Activated T-cell treated with anti-CD3 and anti-CD28 coated beads, Interleukin-2, amount 50 U/mL, for 24 hours (primary cell): ENCODE measurements around the gene MTF1.

Experiments used
- DNase-seq: peaks from one replicate; pipeline ENCODE4 v3.0.0-alpha.2; 2020
- H3K27ac Mint-ChIP-seq: 2 replicates; pipeline ENCODE4 v1.8.0; 2020; ENCODE audit warnings: mild to moderate bottlenecking, mixed read lengths
- H3K27me3 Mint-ChIP-seq: 2 replicates; pipeline ENCODE4 v1.8.0; 2020; ENCODE audit warnings: mixed read lengths
- H3K36me3 Mint-ChIP-seq: 2 replicates; pipeline ENCODE4 v1.8.0; 2020; ENCODE audit warnings: low read depth, mixed read lengths
- H3K4me1 Mint-ChIP-seq: 2 replicates; pipeline ENCODE4 v1.8.0; 2020; ENCODE audit warnings: low read depth, mixed read lengths
- H3K4me3 Mint-ChIP-seq: 2 replicates; pipeline ENCODE4 v1.8.0; 2020; ENCODE audit warnings: mild to moderate bottlenecking, moderate library complexity, mixed read lengths
- H3K9me3 Mint-ChIP-seq: 2 replicates; pipeline ENCODE4 v1.8.0; 2020; ENCODE audit warnings: mixed read lengths

MTF1 gene

DNA sequence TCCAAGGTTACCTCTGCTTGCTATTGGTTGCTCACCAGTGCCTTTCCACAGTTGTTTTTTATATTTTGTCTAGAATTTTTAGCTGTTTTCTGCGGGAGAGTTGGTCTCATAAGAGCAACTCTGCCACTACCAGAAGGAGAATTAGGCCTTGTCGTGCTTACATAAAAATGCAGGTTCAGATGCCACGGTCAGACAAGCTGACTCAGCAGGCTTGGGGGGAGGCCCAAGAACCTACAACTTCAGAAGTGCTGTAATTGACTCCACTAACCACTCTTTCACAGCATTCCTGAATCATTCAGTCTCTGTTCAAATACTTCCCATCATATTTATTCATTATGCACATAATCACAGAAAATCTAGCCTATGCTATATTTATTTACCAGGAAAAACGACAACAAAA, 28.3 kb downstream of the MTF1 start:
- no peak overlapping the region for H3K27ac Mint-ChIP-seq
- DNase-seq, result no peak
- no peaks in the 10 kb centered on the region for H3K9me3 Mint-ChIP-seq
- H3K36me3 Mint-ChIP-seq, result peaks cover 82% of the 10 kb centered on the region
- no peak overlapping the region for H3K4me3 Mint-ChIP-seq
- H3K27me3 Mint-ChIP-seq, result no peaks in the 10 kb centered on the region
- peaks cover 5% of the 10 kb centered on the region for H3K4me1 Mint-ChIP-seq

- Mint-ChIP-seq H3K36me3 (peaks cover 80% of the 10 kb centered on the region), H3K27ac (no peak overlapping the region), H3K9me3 (no peaks in the 10 kb centered on the region), H3K27me3 (no peaks in the 10 kb centered on the region), H3K4me3 (no peak overlapping the region), H3K4me1 (peaks cover 23% of the 10 kb centered on the region)
- DNase-seq, result no peak
These were observed 30.9 kb downstream of the MTF1 start for GRCh38 chr1:37828410-37829074.

- no peak for DNase-seq
- Mint-ChIP-seq H3K9me3 (no peaks in the 10 kb centered on the region), H3K4me1 (peaks cover 38% of the 10 kb centered on the region), H3K27me3 (no peaks in the 10 kb centered on the region), H3K27ac (peak overlapping the region; percentile 86), H3K4me3 (no peak overlapping the region), H3K36me3 (peaks cover 83% of the 10 kb centered on the region)
These were observed 33.9 kb downstream of the MTF1 start for GRCh38 chr1:37825506-37825905.

- Mint-ChIP-seq H3K27ac (peak overlapping the region; percentile 50), H3K27me3 (no peaks in the 10 kb centered on the region), H3K4me1 (peaks cover 38% of the 10 kb centered on the region), H3K36me3 (peaks cover 84% of the 10 kb centered on the region), H3K9me3 (no peaks in the 10 kb centered on the region), H3K4me3 (no peak overlapping the region)
- no peak for DNase-seq
These were observed 35.4 kb downstream of the MTF1 start for GRCh38 chr1:37824001-37824400.

DNA sequence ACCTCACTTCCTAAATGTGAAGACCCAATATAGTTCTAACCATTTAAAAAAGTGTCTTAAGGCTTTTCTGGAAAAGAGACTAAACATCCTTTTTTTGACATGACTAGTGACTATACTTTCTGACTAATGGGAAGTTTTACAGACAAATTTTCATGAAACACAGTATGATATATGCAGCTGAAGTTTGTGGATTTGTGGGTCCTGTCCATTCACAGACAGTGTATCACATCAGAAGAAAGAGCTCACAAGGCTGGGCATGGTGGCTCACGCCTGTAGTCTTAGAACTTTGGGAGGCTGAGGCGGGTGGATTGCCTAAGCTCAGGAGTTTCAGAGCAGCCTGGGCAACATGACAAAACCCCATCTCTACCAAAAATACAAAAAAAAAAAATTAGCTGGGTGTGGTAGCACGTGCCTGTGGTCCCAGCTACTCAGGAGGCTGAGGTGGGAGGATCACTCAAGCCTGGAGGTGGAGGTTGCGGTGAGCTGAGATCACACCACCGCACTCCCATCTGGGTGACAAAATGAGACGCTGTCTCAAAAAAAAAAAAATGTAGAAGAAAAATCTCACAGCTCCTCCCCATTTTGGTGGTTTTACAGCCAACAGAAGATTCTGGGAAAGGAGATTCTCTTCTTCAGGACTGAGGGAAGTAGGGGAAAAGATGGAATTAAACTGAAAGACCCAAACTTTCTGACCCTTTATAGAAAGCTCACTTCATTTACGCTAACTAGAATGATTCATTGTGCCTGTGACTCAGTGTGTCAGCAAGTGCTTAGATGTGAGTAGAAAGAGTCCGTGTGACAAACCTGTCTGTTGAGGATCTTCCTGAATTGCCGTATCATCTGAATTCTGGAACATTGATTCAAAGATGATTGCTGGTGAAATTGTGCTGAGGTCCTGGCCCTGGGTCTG, 36.2 kb downstream of the MTF1 start:
- Mint-ChIP-seq H3K36me3 (peaks cover 86% of the 10 kb centered on the region), H3K4me3 (peak overlapping the region; percentile 30), H3K27ac (peak overlapping the region; percentile 88), H3K4me1 (peaks cover 38% of the 10 kb centered on the region), H3K9me3 (no peaks in the 10 kb centered on the region), H3K27me3 (no peaks in the 10 kb centered on the region)
- no peak for DNase-seq

- no peak for DNase-seq
- Mint-ChIP-seq H3K4me3 (no peak overlapping the region), H3K27me3 (no peaks in the 10 kb centered on the region), H3K36me3 (peaks cover 89% of the 10 kb centered on the region), H3K27ac (peak overlapping the region; percentile 72), H3K9me3 (no peaks in the 10 kb centered on the region), H3K4me1 (peaks cover 34% of the 10 kb centered on the region)
These were observed 37.9 kb downstream of the MTF1 start for GRCh38 chr1:37821481-37821880.

- Mint-ChIP-seq H3K36me3 (peaks cover 89% of the 10 kb centered on the region), H3K27ac (peak overlapping the region; percentile 78)
These were observed 41.9 kb downstream of the MTF1 start for GRCh38 chr1:37817481-37817880.

DNA sequence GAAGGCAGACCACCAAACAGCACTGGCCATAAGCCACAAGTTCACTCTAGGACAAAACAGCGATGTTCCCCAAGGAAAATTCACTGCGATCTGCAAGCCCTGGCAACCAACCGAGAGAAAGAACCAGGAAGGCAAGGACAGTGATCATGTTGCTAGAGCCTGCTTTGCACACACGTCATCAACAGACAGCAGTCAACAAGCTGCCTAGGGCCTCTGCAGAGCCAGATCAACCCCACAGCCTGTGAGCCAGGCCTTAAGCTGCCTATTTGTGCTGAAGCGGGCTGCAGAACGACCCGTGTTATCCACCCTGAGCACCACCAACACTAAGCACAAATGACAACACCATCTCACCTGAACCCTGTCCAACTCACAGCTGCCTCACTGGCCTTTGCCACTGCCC, 45.1 kb downstream of the MTF1 start:
- Mint-ChIP-seq H3K4me3 (no peak overlapping the region), H3K4me1 (peaks cover 22% of the 10 kb centered on the region), H3K36me3 (peaks cover 89% of the 10 kb centered on the region), H3K9me3 (no peaks in the 10 kb centered on the region), H3K27ac (no peak overlapping the region), H3K27me3 (no peaks in the 10 kb centered on the region)
- DNase-seq, result no peak

More at GRCh38 chr1:37817481-37817880, 41.9 kb downstream of the MTF1 start:
- H3K4me3 Mint-ChIP-seq, result no peak overlapping the region
- no peaks in the 10 kb centered on the region for H3K27me3 Mint-ChIP-seq
- H3K9me3 Mint-ChIP-seq, result no peaks in the 10 kb centered on the region
- DNase-seq, result no peak
- peaks cover 8% of the 10 kb centered on the region for H3K4me1 Mint-ChIP-seq

DNA sequence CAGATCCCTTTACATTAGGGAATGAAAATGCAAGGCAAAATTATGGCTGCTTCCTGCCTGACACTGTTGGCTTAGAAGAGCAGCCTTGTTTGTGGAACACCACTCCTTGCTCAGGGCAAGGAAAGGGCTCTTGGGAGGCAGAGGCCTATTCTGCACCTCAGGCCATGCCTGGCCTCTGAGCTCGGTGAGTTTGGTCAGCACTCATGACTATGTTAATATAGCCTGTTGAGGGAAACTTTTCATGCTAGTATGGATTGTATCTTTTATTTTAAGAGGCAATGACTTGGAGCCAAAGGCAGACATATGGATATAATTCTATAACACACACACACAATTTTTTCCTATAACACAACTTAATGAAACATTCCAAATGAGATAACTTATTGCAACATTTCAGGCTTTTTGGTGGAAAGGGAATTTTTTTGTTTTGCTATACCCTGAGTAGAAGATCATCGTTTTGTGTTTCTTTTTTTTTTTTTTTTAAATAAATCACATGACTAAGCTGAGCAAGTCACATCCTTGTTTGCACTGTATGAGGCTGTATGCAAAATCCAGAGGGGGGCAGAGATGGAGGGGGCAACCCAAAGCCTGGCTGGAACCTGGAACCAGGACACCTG, 45.8 kb downstream of the MTF1 start:
- DNase-seq, result no peak
- Mint-ChIP-seq H3K4me1 (peaks cover 28% of the 10 kb centered on the region), H3K36me3 (peaks cover 89% of the 10 kb centered on the region), H3K27ac (no peak overlapping the region), H3K27me3 (no peaks in the 10 kb centered on the region), H3K4me3 (no peak overlapping the region), H3K9me3 (no peaks in the 10 kb centered on the region)

- H3K4me3 Mint-ChIP-seq, result no peak overlapping the region
- H3K36me3 Mint-ChIP-seq, result peaks cover 83% of the 10 kb centered on the region
- H3K27me3 Mint-ChIP-seq, result no peaks in the 10 kb centered on the region
- peaks cover 36% of the 10 kb centered on the region for H3K4me1 Mint-ChIP-seq
- H3K27ac Mint-ChIP-seq, result peak overlapping the region; percentile 31
- no peaks in the 10 kb centered on the region for H3K9me3 Mint-ChIP-seq
- DNase-seq, result peak; percentile 71
These were observed 48.3 kb downstream of the MTF1 start for GRCh38 chr1:37811027-37811655.

- Mint-ChIP-seq H3K4me3 (peak overlapping the region; percentile 39), H3K27me3 (no peaks in the 10 kb centered on the region), H3K4me1 (peaks cover 46% of the 10 kb centered on the region), H3K36me3 (peaks cover 83% of the 10 kb centered on the region), H3K9me3 (no peaks in the 10 kb centered on the region), H3K27ac (peak overlapping the region; percentile 50)
- no peak for DNase-seq
These were observed 49.5 kb downstream of the MTF1 start for GRCh38 chr1:37809942-37810341.

DNA sequence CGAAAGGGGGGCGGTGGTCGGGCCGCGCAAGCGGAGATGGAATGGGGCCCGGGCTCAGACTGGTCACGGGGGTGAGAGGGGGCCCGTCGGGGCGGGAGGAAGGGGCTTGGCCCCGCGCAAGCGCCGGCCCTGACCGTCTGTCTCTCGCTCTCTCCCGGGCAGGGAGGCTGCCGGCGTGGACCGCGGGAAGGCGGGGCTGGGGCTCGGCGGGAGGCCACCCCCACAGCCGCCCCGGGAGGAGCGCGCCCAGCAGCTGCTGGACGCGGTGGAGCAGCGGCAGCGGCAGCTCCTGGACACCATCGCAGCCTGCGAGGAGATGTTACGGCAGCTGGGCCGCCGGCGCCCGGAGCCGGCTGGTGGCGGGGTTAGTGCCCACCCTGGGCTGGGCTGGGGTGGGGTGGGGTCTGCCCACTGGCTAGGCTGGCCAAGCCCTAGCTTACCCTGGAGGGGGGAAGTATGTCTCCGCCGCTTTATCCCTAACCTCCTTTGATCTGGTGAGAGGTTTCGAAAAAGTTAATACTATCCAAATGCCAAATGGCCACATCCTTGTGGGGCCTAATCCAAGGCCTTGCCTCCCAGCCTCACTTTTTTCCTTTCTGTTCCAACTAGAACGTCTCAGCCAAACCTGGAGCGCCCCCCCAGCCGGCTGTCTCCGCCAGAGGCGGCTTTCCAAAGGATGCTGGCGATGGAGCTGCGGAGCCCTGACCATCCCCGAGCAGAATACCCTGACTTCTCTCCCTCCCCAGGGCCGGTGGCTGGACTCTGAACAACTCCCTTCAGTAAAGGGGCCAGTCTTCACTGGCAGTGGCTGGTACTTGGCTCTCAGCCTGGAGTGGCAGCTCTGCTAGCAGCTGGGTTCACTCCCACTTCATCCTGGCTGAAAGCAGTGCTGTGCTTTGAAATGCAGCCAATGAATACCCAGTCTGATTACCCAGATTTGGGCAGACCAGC, 50.7 kb downstream of the MTF1 start:
- Mint-ChIP-seq H3K27me3 (no peaks in the 10 kb centered on the region), H3K27ac (peak overlapping the region; percentile 95), H3K36me3 (peaks cover 83% of the 10 kb centered on the region), H3K4me3 (peak overlapping the region; percentile 90), H3K9me3 (no peaks in the 10 kb centered on the region), H3K4me1 (peaks cover 49% of the 10 kb centered on the region)
- DNase-seq, result no peak

DNA sequence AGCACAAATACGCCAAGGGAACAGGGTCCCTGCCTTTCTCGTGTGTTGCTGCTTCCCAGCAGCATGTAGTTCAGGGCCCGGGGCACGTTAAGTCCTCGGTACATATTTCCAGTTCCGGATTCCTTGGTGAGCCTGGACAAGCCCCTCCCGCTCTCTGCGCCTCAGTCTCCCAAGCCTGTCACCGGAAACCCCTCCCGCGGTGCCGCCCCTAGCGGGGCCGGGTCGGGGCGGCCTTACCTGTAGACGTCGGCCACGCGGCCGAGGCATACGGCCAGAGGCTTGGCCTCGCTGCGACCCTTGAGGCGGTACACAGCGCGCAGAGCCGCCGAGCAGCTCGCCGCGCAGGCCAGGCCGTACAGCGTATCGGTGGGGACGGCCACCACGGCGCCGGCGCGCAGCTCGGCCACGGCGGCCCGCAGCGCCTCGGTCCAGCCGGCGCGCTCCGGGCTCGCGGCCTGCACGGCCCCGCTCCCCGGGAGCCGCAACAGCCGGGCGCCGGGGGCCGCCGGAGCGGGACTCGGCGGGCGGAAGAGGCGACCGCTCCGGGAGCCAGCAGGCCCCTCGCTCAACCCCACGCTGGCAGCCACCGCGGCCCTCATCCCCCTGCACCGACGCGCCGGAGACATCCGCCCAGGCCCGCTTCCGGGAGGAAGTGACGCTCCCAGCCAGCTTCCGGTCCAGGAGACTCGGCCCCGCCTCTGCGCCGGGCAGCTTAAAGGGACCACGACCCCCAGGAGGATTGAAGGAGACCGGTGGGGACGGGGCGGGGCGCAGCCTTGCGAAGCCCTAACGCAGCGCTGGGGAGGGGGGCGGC, 51.6 kb downstream of the MTF1 start, which contains the start of the genes C1orf122 and YRDC:
Gene C1orf122 (plus strand): TSS at position 236 of the 814 bp plus-strand sequence. CDS start 615 bp downstream, outside the sequence.
Gene YRDC (minus strand): TSS at position 654 of the 814 bp plus-strand sequence. CDS start 28 bp downstream, at position 626.
- H3K36me3 Mint-ChIP-seq, result peaks cover 86% of the 10 kb centered on the region
- peak within 1 kb of the TSS; percentile 95 for H3K27ac Mint-ChIP-seq
- DNase-seq, result peak; percentile 96
- H3K4me3 Mint-ChIP-seq, result peak within 1 kb of the TSS; percentile 92
- no peaks in the 10 kb centered on the region for H3K27me3 Mint-ChIP-seq
- H3K9me3 Mint-ChIP-seq, result no peaks in the 10 kb centered on the region
- H3K4me1 Mint-ChIP-seq, result peaks cover 49% of the 10 kb centered on the region
